COLO668 (cell line): ENCODE measurements around the gene GAS2L2.

ENCODE experiments used
- DNase-seq: peaks from one replicate; lab custom pipeline; 2025; ENCODE audit not compliant: unreplicated experiment; lab: John Stamatoyannopoulos, UW

GAS2L2 gene

GRCh38 chr17:35701491-35701890 is 51.5 kb downstream of the GAS2L2 start:
- DNase-seq: no peak

GRCh38 chr17:35700150-35700549 is 52.9 kb downstream of the GAS2L2 start:
- no peak for DNase-seq

GRCh38 chr17:35698800-35699199 is 54.2 kb downstream of the GAS2L2 start:
- no peak for DNase-seq

GRCh38 chr17:35695613-35696012 is 57.4 kb downstream of the GAS2L2 start:
- DNase-seq: no peak

- no peak for DNase-seq
Measured at GRCh38 chr17:35694906-35695305, 58.1 kb downstream of the GAS2L2 start.
